Neutrophil (primary cell): ENCODE data around the gene TRIM17.
A peak's percentile ranks its signal among the peaks of the same experiment; 100 is the strongest.

Experiments used
- H3K27ac ChIP-seq: fragments of 200-600 bp; sonication (generic); 2 replicates; pipeline ENCODE4 v1.5.1; 2016; ENCODE audit warnings: mild to moderate bottlenecking, moderate library complexity
- H3K27me3 ChIP-seq: fragments of 200-600 bp; sonication (generic); 2 replicates; pipeline ENCODE4 v1.6.0; 2016; ENCODE audit warnings: mild to moderate bottlenecking
- H3K36me3 ChIP-seq: fragments of 200-600 bp; sonication (generic); 2 replicates; pipeline ENCODE4 v1.5.1; 2017
- H3K4me1 ChIP-seq, 2 experiments: fragments of 200-600 bp in 1 of 2; sonication (generic) in 1 of 2; 1 replicate in 1 of 2; 2 replicates in 1 of 2; pipeline versions ENCODE4 v1.5.1 to v1.6.1; 2013 to 2016; ENCODE audit warnings: low read depth in 1 of 2, low read length in 1 of 2, mild to moderate bottlenecking in 1 of 2, moderate library complexity in 1 of 2; ENCODE audit not compliant: control insufficient read depth in 1 of 2, insufficient read depth in 1 of 2
- H3K4me3 ChIP-seq, 2 experiments: fragments of 200-600 bp in 1 of 2; sonication (generic) in 1 of 2; 1 replicate in 1 of 2; 2 replicates in 1 of 2; pipeline ENCODE4 v1.5.1; 2013 to 2016; ENCODE audit warnings: low read depth in 1 of 2, low read length in 1 of 2, mild to moderate bottlenecking in 1 of 2, moderate library complexity in 1 of 2
- H3K9me3 ChIP-seq: fragments of 200-600 bp; sonication (generic); 2 replicates; pipeline ENCODE4 v1.5.1; 2016
- TF ChIP-seq, protein P1 (sequence below): fragments of 200-600 bp; sonication (generic); IDR thresholded peaks from 2 replicates; pipeline ENCODE4 v1.5.1; 2016; ENCODE audit warnings: antibody characterized with exemption

Gene TRIM17

DNA sequence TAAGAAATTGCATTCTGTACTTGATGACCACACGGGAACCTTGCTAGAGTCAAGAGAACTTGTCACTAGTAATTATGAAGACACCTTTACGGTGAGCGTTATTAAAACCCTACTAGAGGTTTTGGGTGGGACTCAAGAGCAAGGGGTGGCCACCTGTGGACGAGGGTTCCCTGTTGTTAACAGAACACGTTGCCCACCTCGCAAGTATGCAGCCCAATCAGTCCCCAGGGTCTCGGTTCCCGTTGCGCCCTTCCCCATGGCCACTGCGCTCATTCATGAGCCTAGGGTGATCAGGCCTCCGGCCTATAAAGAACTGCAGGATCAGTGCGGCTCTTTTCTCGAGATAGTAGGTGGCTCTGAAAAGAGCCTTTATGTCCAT, 40.3 kb upstream of the TRIM17 start:
- H3K9me3 ChIP-seq, result no peaks in the 10 kb centered on the region
- H3K27me3 ChIP-seq, result peaks cover 87% of the 10 kb centered on the region
- H3K36me3 ChIP-seq, result no peaks in the 10 kb centered on the region
- no peak overlapping the region for H3K27ac ChIP-seq
- peaks cover 22 to 27% of the 10 kb centered on the region in 2 experiments for H3K4me1 ChIP-seq
- TF ChIP-seq, protein P1, sequence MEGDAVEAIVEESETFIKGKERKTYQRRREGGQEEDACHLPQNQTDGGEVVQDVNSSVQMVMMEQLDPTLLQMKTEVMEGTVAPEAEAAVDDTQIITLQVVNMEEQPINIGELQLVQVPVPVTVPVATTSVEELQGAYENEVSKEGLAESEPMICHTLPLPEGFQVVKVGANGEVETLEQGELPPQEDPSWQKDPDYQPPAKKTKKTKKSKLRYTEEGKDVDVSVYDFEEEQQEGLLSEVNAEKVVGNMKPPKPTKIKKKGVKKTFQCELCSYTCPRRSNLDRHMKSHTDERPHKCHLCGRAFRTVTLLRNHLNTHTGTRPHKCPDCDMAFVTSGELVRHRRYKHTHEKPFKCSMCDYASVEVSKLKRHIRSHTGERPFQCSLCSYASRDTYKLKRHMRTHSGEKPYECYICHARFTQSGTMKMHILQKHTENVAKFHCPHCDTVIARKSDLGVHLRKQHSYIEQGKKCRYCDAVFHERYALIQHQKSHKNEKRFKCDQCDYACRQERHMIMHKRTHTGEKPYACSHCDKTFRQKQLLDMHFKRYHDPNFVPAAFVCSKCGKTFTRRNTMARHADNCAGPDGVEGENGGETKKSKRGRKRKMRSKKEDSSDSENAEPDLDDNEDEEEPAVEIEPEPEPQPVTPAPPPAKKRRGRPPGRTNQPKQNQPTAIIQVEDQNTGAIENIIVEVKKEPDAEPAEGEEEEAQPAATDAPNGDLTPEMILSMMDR, result no peak
- H3K4me3 ChIP-seq, result peak overlapping the region in 1 of 2 experiments; percentile 49

DNA sequence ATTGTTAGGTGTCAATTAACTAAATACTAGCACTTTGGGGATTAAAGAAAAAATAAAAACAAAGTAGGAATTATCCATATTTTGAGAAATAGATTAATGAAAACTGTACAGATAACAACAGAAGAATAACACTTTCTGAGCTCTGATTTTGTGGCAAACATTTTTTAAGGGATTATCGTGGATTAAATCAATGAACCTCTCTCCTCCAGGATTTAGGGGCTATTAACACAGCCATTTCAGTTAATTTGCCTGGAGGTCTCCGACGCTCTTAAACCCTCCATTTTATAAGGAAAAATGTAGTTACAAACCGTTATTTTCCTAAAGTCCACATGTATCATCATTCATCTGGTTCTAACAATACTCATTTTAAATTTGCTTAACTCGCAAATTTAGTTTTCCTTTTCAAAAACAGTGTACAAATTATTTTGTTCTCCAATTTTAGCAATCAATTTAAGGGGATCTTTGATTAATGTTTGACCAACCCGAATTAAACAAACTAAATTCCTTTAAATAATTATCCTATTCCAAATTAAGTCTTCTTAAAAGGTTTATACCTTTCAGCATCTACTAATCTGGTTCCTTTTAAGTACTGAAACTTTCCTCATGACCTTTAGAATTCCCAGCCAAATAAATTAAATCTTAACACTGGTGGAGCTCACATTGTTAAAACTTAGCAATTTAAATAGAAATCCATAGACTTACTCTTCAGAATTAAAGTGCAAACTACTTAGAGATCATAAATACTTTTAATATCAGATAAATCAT, 39.8 kb upstream of the TRIM17 start:
- TF ChIP-seq, protein P1, result no peak
- H3K4me1 ChIP-seq, result peaks cover 22 to 27% of the 10 kb centered on the region in 2 experiments
- no peak overlapping the region for H3K27ac ChIP-seq
- no peaks in the 10 kb centered on the region for H3K9me3 ChIP-seq
- no peaks in the 10 kb centered on the region for H3K36me3 ChIP-seq
- no peak overlapping the region for H3K4me3 ChIP-seq
- H3K27me3 ChIP-seq, result peaks cover 81% of the 10 kb centered on the region

DNA sequence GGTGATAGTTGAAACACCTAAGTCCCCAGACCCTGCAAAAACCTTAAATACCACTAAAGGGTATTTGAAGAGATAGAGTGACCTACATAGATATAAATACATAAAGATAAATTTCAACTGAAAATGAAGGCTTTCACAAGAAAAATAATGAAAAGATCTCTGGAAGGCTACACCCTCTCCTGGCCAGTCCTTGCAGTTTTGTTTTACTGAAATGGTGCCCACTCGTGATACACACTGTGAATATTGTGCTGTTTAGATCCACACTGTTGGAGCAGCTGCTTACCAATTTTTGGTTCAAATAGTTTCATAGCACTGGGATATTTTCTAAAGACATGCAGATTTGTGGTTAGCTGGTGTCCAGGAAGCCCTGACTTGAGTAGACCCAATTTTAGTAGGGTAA, 39.1 kb upstream of the TRIM17 start:
- Histone ChIP-seq H3K27ac (no peak overlapping the region), H3K27me3 (peaks cover 74% of the 10 kb centered on the region), H3K36me3 (no peaks in the 10 kb centered on the region), H3K9me3 (no peaks in the 10 kb centered on the region), H3K4me3 (no peak overlapping the region), H3K4me1 (peaks cover 22 to 27% of the 10 kb centered on the region in 2 experiments)
- TF ChIP-seq, protein P1, result no peak

DNA sequence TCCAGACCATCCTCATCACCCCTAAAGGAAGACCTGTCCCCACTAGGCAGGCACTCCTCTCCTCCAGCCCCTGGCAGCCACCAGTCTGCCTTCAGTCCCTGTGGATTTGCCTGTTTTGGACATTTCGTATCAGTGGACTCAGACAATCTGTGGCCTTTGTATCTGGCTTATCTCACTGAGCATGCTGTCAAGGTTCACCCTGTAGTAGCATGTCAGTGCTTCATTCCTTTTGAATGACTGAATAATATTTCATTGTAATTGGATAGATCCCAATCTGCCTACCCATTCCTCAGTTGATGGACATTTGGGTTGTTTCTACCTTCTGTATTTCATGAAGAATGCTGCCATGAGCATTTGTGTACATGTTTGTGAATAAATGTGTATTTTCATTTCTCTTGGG, 37.6 kb upstream of the TRIM17 start:
- TF ChIP-seq, protein P1, result no peak
- peaks cover 65% of the 10 kb centered on the region for H3K27me3 ChIP-seq
- H3K4me1 ChIP-seq, result peaks cover 19 to 24% of the 10 kb centered on the region in 2 experiments
- no peak overlapping the region for H3K27ac ChIP-seq
- no peaks in the 10 kb centered on the region for H3K9me3 ChIP-seq
- no peak overlapping the region for H3K4me3 ChIP-seq
- H3K36me3 ChIP-seq, result no peaks in the 10 kb centered on the region

DNA sequence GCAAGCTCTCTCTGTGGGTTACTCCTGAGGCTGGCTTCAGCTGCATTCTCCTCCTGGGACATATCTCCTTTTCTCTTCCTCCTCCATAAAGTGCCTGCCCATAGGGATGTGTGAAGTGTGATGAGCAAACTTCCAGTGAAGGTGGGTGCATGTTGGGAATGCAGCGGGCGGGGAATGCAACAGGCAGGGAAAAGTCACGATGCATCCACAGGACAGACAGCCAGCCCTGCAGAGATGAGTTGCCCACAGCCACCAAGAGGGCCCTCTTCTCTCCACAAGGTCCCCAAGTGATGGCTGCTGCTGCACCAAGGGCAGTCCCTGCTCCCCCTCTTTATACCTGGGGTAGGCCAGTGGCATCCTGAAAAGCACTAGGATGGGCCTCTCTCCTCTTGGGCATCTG, 37.0 kb upstream of the TRIM17 start:
- Histone ChIP-seq H3K27ac (no peak overlapping the region), H3K36me3 (no peaks in the 10 kb centered on the region), H3K4me3 (no peak overlapping the region), H3K27me3 (peaks cover 65% of the 10 kb centered on the region), H3K9me3 (no peaks in the 10 kb centered on the region), H3K4me1 (peaks cover 14 to 18% of the 10 kb centered on the region in 2 experiments)
- TF ChIP-seq, protein P1, result no peak
